Fibroblast of the aortic adventitia (primary cell): ENCODE results near the gene SRPX2. TPM values are rescaled to one million over a fixed set of nuclear protein-coding genes. Genes with fewer than 3 reads are reported as not detected.

Experiments
- DNase-seq: peaks from one replicate; pipeline ENCODE4 v3.0.0-alpha.2; 2010; ENCODE audit warnings: low read depth
- H3K4me3 ChIP-seq: 2 replicates; pipeline ENCODE4 v1.5.1; 2011; ENCODE audit warnings: low read depth, mild to moderate bottlenecking, control low read depth, low read length, moderate library complexity
- total RNA-seq: library from RNA; depleted of rRNA; stranded (reverse); fragments of >200 nt; gene quantifications from 2 replicates; pipeline ENCODE4 v1.2.3, GENCODE V29; 2012; ENCODE audit warnings: low replicate concordance
- TF ChIP-seq, protein P1 (sequence below): IDR thresholded peaks from 2 replicates; pipeline ENCODE4 v1.5.1; 2011; ENCODE audit warnings: mild to moderate bottlenecking, low read length, control low read depth, inconsistent platforms; ENCODE audit not compliant: insufficient read depth

Gene SRPX2
- total RNA-seq, 1 donor, result 26.8 TPM

DNA sequence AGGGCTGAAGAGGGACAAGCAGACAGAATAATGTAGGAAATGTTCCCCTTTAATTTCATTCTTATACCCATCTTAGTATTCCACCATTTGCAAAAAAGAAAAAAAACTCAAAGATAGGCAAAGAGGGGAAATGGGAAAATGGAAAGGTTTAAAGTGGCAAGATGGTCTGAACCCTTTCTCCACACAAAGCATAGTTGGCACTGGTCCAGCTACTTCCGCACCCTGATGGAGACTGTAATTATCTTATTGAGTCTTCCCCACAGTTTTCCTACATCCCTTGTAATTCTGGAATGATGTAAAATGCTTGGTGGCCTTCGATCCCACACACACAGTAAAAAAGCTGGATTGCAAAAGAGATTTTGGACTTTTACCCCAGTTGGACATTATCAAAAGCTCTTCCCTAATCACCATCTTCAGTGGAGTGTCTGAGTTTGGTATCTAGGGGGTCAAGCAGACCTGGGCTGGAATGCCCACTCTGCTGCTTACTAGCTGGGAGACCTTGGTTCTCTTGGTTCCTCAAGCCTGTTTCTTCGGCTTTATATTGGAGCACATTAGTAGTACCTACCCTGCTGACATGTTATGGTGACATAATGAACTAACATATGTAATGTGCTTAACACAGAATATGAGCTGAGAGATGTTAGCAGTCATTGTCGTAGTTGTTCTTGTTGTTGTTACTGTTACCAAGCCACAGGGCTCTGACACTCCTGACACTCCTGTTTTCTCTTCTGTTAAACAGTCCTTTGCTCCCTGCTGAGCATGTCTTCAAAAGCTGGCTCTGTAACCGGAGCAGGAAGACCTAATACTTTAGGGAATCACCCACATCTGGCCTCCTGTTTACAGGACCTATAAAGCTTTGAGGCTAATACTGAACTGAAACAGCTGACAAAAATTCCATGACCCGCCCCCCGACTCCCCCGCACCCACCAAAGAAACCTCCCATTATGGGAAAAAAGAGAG, 4.7 kb downstream of the SRPX2 start:
- DNase-seq, result peak; percentile 56
- TF ChIP-seq, protein P1, sequence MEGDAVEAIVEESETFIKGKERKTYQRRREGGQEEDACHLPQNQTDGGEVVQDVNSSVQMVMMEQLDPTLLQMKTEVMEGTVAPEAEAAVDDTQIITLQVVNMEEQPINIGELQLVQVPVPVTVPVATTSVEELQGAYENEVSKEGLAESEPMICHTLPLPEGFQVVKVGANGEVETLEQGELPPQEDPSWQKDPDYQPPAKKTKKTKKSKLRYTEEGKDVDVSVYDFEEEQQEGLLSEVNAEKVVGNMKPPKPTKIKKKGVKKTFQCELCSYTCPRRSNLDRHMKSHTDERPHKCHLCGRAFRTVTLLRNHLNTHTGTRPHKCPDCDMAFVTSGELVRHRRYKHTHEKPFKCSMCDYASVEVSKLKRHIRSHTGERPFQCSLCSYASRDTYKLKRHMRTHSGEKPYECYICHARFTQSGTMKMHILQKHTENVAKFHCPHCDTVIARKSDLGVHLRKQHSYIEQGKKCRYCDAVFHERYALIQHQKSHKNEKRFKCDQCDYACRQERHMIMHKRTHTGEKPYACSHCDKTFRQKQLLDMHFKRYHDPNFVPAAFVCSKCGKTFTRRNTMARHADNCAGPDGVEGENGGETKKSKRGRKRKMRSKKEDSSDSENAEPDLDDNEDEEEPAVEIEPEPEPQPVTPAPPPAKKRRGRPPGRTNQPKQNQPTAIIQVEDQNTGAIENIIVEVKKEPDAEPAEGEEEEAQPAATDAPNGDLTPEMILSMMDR, result no peak
- no peak overlapping the region for H3K4me3 ChIP-seq

DNA sequence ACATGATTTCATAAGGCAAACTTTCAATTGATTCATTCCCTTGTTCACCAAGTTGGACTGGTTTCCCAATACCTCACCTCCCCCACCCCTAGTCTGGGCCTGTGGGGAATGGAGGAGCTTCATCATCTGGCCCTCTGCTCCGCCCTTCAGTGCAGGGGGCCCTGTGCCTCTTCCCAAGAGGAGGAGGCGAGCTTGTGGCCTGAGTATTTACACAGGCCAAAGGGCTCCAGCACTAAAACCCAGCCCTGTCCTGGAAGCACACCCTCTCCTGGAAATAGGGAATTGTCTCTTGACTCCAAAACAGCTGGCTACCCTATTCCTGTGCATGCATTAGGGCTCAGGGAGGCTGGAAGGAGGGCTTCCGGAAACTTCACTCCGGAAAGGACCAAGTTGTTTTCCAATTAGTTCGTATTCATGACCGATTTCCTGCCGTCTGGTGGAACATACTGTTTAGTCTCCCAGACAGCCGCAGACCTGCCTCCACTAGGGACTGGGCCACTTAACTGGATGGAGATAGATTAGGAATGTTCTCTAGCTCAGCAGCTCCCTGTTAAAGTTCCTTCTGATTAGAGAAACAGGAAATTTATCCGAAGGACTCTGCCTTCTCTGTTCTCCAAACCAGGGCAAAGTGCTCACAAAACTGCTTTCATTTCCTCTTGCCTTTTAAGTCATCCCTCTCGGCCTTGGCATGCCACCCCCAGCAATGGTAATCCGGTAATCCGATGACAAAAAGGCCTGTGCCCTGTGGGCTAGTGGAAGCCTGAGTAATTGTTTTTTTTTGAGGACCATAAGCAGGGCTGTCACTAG, 5.8 kb downstream of the SRPX2 start:
- DNase-seq, result peak; percentile 87
- TF ChIP-seq, protein P1, result peak; percentile 8
- no peak overlapping the region for H3K4me3 ChIP-seq

DNA sequence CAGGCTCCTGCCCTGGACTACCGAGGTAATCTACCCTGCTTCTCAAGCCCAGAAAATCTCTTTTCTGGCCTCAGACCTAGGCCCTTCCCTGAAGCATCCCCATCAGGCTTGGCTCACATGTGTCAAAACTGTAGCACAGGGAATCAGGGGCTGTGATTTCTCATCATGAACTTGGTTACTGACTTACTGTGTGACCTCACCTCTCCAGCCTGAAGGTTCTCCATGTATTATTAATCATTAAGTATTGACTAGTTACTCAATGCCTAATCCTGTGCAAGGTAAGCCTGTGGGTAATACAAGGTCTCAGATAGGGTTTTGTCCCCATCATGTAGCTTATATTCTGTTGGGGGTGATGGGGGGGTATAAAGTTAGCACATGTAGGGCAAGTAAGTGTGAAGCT, 6.8 kb downstream of the SRPX2 start:
- TF ChIP-seq, protein P1, result no peak
- no peak overlapping the region for H3K4me3 ChIP-seq

DNA sequence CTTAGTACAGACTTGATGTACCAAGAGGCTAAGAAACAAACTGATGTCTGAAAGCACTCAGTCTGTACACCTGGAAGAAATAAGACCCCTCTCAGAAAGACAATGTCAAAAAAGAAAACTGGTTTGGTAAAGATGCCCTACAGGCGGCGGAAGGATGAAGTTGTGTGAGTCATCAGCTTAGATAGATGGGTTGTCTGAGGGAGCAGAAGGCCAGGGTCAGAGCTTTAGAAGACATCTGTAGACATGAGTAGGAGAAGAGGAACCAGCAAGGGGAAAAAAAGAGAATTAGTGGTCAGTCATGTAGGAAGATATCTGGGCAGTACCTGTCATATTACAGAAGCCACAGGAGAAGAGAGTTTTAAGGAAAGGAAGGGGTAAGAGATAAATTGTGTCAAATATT, 8.3 kb downstream of the SRPX2 start:
- H3K4me3 ChIP-seq, result no peak overlapping the region
- TF ChIP-seq, protein P1, result no peak
- no peak for DNase-seq

More for the DNA sequence above, 6.8 kb downstream of the SRPX2 start:
- no peak for DNase-seq

DNA sequence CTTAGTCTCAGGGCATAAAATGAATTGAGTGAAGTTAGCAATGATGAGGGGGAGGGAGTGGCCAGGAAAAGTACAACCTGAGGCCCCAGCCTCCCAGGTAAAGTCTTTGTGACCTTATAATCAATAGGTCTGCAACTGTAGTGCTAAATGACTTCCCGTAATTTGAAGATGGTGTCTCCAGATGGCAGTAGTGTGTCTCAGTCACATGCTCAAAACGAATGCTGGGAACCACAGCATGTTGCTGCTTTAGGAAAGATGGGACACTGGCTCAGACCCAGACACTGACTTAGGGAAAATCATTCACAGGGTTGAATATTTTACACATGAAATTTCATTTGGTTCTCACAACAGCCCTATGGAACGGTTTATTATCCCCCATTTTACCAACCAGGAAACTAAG, 10.3 kb downstream of the SRPX2 start:
- no peak overlapping the region for H3K4me3 ChIP-seq
- DNase-seq, result no peak
- TF ChIP-seq, protein P1, result peak; percentile 9

DNA sequence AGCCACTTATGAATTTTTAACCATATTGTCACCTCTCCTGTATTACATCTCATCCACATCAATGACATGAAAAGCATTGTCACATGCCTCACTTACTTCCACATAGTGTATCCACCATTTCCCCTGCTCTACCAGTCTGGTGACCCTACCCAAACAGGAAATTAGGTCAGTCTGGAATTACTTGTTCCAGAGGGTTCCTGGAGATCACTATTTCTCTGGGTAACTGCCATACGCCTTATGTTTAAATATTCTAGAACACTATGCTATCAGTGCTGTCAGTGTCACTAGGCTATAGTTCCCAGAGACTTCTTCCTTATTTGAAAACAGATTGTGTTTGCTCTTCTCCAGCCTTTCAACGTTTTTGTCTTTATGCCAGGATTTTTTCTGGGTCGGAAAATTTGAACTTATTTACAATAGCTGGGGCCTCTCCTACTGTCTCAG, 15.0 kb downstream of the SRPX2 start:
- no peak overlapping the region for H3K4me3 ChIP-seq
- DNase-seq, result no peak
- TF ChIP-seq, protein P1, result no peak
